Left renal pelvis (tissue), 4 donors: ENCODE measurements around the gene CPNE9. TPM values are rescaled to one million over a fixed set of nuclear protein-coding genes. Genes with fewer than 3 reads are reported as not detected.

Experiments
- DNase-seq, 4 donors: peaks; one replicate each; pipeline ENCODE4 v3.0.0-alpha.2; 2013; ENCODE audit warnings: low read depth in 4 of 4, low spot score in 3 of 4
- polyA plus RNA-seq, 4 donors: library from polyadenylated mRNA; unstranded; fragments of 120-200 nt; gene quantifications; one replicate each; pipeline ENCODE4 v1.2.1, GENCODE V29; 2013; ENCODE audit not compliant: insufficient read length in 4 of 4

The CPNE9 gene
- polyA plus RNA-seq, 4 donors: 0.15 to 0.17 TPM; not detected in 2

GRCh38 chr3:9744162-9744561 is 40.5 kb downstream of the CPNE9 start:
- DNase-seq: no peak

- no peak for DNase-seq
Measured at GRCh38 chr3:9745521-9745920, 41.9 kb downstream of the CPNE9 start.

GRCh38 chr3:9746330-9746729 is 42.7 kb downstream of the CPNE9 start:
- no peak for DNase-seq

GRCh38 chr3:9747267-9747666 is 43.6 kb downstream of the CPNE9 start:
- no peak for DNase-seq

- DNase-seq: no peak
Measured at GRCh38 chr3:9748031-9748430, 44.4 kb downstream of the CPNE9 start.

GRCh38 chr3:9749296-9749644 is 45.6 kb downstream of the CPNE9 start:
- DNase-seq: no peak

GRCh38 chr3:9749645-9750555 is 46.3 kb downstream of the CPNE9 start, which contains the start of gene OGG1:
TSS of gene OGG1 (plus strand) at chr3:9749952. CDS start at chr3:9750287, 335 bp downstream.
- peak; percentile 93 to 97 (median 95) for DNase-seq

GRCh38 chr3:9750556-9751411 is 47.2 kb downstream of the CPNE9 start:
- no peak for DNase-seq

GRCh38 chr3:9754678-9755077 is 51.0 kb downstream of the CPNE9 start:
- no peak for DNase-seq

GRCh38 chr3:9757427-9757826 is 53.8 kb downstream of the CPNE9 start:
- DNase-seq: no peak

- DNase-seq: no peak
Measured at GRCh38 chr3:9760779-9761505, 57.3 kb downstream of the CPNE9 start.

GRCh38 chr3:9761919-9762318 is 58.3 kb downstream of the CPNE9 start:
- no peak for DNase-seq

- DNase-seq: no peak
Measured at GRCh38 chr3:9762871-9763270, 59.2 kb downstream of the CPNE9 start.

GRCh38 chr3:9765865-9766264 is 62.2 kb downstream of the CPNE9 start:
- no peak for DNase-seq

GRCh38 chr3:9767418-9767817 is 63.8 kb downstream of the CPNE9 start:
- no peak for DNase-seq

GRCh38 chr3:9768141-9768775 is 64.6 kb downstream of the CPNE9 start:
- DNase-seq: no peak

GRCh38 chr3:9769012-9769411 is 65.4 kb downstream of the CPNE9 start:
- DNase-seq: no peak

GRCh38 chr3:9769426-9770275 is 66.0 kb downstream of the CPNE9 start, which contains the start of gene CAMK1:
TSS of gene CAMK1 (minus strand) at chr3:9769947. CDS start at chr3:9767749, 2,198 bp downstream.
- peak in 2 of 4 donors; percentile 50 to 57 for DNase-seq

- DNase-seq: peak in 1 of 4 donors; percentile 47
Measured at GRCh38 chr3:9770276-9770812, 66.7 kb downstream of the CPNE9 start.
